HCT116 (cell line): ENCODE results near the gene KRT39. TPM values are rescaled to one million over a fixed set of nuclear protein-coding genes. Genes with fewer than 3 reads are reported as not detected.

ENCODE experiments used
- ATAC-seq: fragments of 200-7000 bp; cut with Tn5 transposase; 2 replicates; pipeline ENCODE4 v1.9.1; 2020; ENCODE audit warnings: mild to moderate bottlenecking, moderate library complexity
- BruUV-seq: library from RNA; stranded (reverse); fragments of 400-500 nt; replicated peaks from 2 replicates; lab custom pipeline; 2021; lab: Mats Ljungman, UMichigan
- CTCF ChIA-PET: fragments of 300-600 bp; sonication (Branson Sonifier 250); formaldehyde crosslinking; loops from one replicate; lab custom pipeline; 2021; ENCODE audit warnings: antibody characterized with exemption; lab: Charles Lee
- POLR2A ChIA-PET: fragments of 300-600, 350-600 bp; sonication (Branson Sonifier 250); formaldehyde crosslinking; loops from one replicate; lab custom pipeline; 2021; ENCODE audit warnings: antibody characterized with exemption; lab: Charles Lee
- RAD21 ChIA-PET, 2 experiments: fragments of 300-600 bp; sonication (Branson Sonifier 250); formaldehyde crosslinking; loops; one replicate each; lab custom pipeline; 2023; ENCODE audit warnings: low total read pairs in 2 of 2; ENCODE audit not compliant: uncharacterized antibody in 2 of 2, unreplicated experiment in 2 of 2, low non-redundant PET in 1 of 2; lab: Charles Lee
- DNase-seq: peaks from one replicate; pipeline ENCODE4 v3.0.0-alpha.2; 2010; ENCODE audit warnings: low read depth, low spot score
- H2AFZ ChIP-seq: fragments of 200-600 bp; shearing (Covaris generic), sonication (generic); 2 replicates; pipeline ENCODE4 v1.6.1; 2017; ENCODE audit warnings: low read depth, mixed run types, mixed read lengths, antibody characterized with exemption, low read length; ENCODE audit not compliant: poor library complexity, severe bottlenecking
- H3K27ac ChIP-seq: 2 replicates; pipeline ENCODE4 v1.5.1; 2012; ENCODE audit warnings: low read depth, low read length
- H3K27me3 ChIP-seq: fragments of 200-600 bp; sonication (generic); 2 replicates; pipeline ENCODE4 v1.6.1; 2016; ENCODE audit warnings: mixed run types, low read length, mixed read lengths; ENCODE audit not compliant: insufficient read depth
- H3K36me3 ChIP-seq, 2 experiments: fragments of 200-500 bp in 1 of 2; fragments of 200-600 bp in 1 of 2; sonication (Bioruptor generic) in 1 of 2; sonication (generic) in 1 of 2; 2 replicates each; pipeline versions ENCODE4 v1.5.1 to v1.6.1; 2014 to 2016; ENCODE audit warnings: low read length in 2 of 2, inconsistent platforms in 1 of 2, mixed read lengths in 1 of 2, mixed run types in 1 of 2; ENCODE audit not compliant: insufficient read depth in 2 of 2, control insufficient read depth in 1 of 2
- H3K4me1 ChIP-seq, 2 experiments: fragments of 200-600 bp in 1 of 2; sonication (generic) in 1 of 2; 2 replicates each; pipeline versions ENCODE4 v1.5.1 to v1.6.1; 2012 to 2017; ENCODE audit warnings: low read length in 2 of 2, inconsistent platforms in 1 of 2, mild to moderate bottlenecking in 1 of 2, mixed read lengths in 1 of 2, mixed run types in 1 of 2, moderate library complexity in 1 of 2; ENCODE audit not compliant: insufficient read depth in 2 of 2, control insufficient read depth in 1 of 2
- H3K4me2 ChIP-seq: fragments of 200-600 bp; sonication (generic); 2 replicates; pipeline ENCODE4 v1.6.1; 2017; ENCODE audit warnings: mixed run types, low read length, mixed read lengths
- H3K4me3 ChIP-seq, 2 experiments: fragments of 200-600 bp in 1 of 2; sonication (generic) in 1 of 2; replicated peaks in 1 of 2; 2 replicates each; pipeline ENCODE4 v1.5.1; 2011 to 2016; ENCODE audit warnings: low read length in 2 of 2, control low read depth in 1 of 2, low read depth in 1 of 2, mild to moderate bottlenecking in 1 of 2, mixed read lengths in 1 of 2, mixed run types in 1 of 2
- H3K79me2 ChIP-seq: fragments of 200-600 bp; sonication (generic); 2 replicates; pipeline ENCODE4 v1.6.1; 2017; ENCODE audit warnings: mild to moderate bottlenecking, mixed run types, low read length, moderate library complexity, mixed read lengths; ENCODE audit not compliant: insufficient read depth
- H3K9ac ChIP-seq: fragments of 200-600 bp; sonication (generic); 2 replicates; pipeline ENCODE4 v1.6.1; 2016; ENCODE audit warnings: low read length, mixed read lengths
- H3K9me2 ChIP-seq: fragments of 200-600 bp; sonication (generic), shearing (Covaris generic); 2 replicates; pipeline ENCODE4 v1.6.1; 2017; ENCODE audit warnings: mixed run types, mild to moderate bottlenecking, moderate library complexity; ENCODE audit not compliant: insufficient read depth
- H3K9me3 ChIP-seq, 2 experiments: fragments of 200-500 bp in 1 of 2; fragments of 200-600 bp in 1 of 2; sonication (Bioruptor generic) in 1 of 2; sonication (generic) in 1 of 2; 2 replicates each; pipeline ENCODE4 v1.6.1; 2014 to 2017; ENCODE audit warnings: low read length in 2 of 2, mixed read lengths in 2 of 2, inconsistent platforms in 1 of 2, low read depth in 1 of 2, mild to moderate bottlenecking in 1 of 2, mixed run types in 1 of 2, moderate library complexity in 1 of 2; ENCODE audit not compliant: control insufficient read depth in 1 of 2, insufficient read depth in 1 of 2
- H4K20me1 ChIP-seq: fragments of 200-600 bp; sonication (generic), shearing (Covaris generic); 2 replicates; pipeline ENCODE4 v1.6.1; 2017; ENCODE audit warnings: mixed run types, mild to moderate bottlenecking, moderate library complexity; ENCODE audit not compliant: insufficient read depth
- CEBPB ChIP-seq: IDR thresholded peaks from 2 replicates; pipeline ENCODE4 v1.6.1; 2012; ENCODE audit warnings: low read depth
- ELF1 ChIP-seq: IDR thresholded peaks from 2 replicates; pipeline ENCODE4 v1.6.1; 2012; ENCODE audit warnings: low read depth, borderline replicate concordance
- EZH2phosphoT487 ChIP-seq: fragments of 200-600 bp; IDR thresholded peaks from 2 replicates; pipeline ENCODE4 v1.6.1; 2018; ENCODE audit warnings: antibody characterized with exemption, borderline replicate concordance
- FOSL1 ChIP-seq: IDR thresholded peaks from 2 replicates; pipeline ENCODE4 v1.6.1; 2012; ENCODE audit warnings: low read depth
- JUND ChIP-seq: IDR thresholded peaks from 2 replicates; pipeline ENCODE4 v1.6.1; 2012
- POLR2A ChIP-seq: IDR thresholded peaks from 2 replicates; pipeline ENCODE4 v1.7.0; 2011; ENCODE audit warnings: borderline replicate concordance; ENCODE audit not compliant: insufficient read depth, insufficient read length; ENCODE audit errors: extremely low read depth
- RAD21 ChIP-seq: IDR thresholded peaks from 2 replicates; pipeline ENCODE4 v1.6.1; 2012; ENCODE audit warnings: low read depth, mild to moderate bottlenecking
- SIN3A ChIP-seq: IDR thresholded peaks from 2 replicates; pipeline ENCODE4 v1.6.1; 2012; ENCODE audit warnings: low read depth
- SP1 ChIP-seq: IDR thresholded peaks from 2 replicates; pipeline ENCODE4 v1.6.1; 2012; ENCODE audit warnings: low read depth
- SRF ChIP-seq: IDR thresholded peaks from 2 replicates; pipeline ENCODE4 v1.6.1; 2012; ENCODE audit warnings: low read depth
- TCF7L2 ChIP-seq: IDR thresholded peaks from 2 replicates; pipeline ENCODE4 v1.7.0; 2011; ENCODE audit warnings: borderline replicate concordance, inconsistent platforms; ENCODE audit not compliant: insufficient read depth, insufficient read length; ENCODE audit errors: extremely low read depth
- YY1 ChIP-seq: IDR thresholded peaks from 2 replicates; pipeline ENCODE4 v1.6.1; 2011; ENCODE audit warnings: low read length, low read depth, moderate library complexity, mild to moderate bottlenecking; ENCODE audit not compliant: insufficient replicate concordance; ENCODE audit errors: extremely low read depth
- ZFX ChIP-seq: fragments of 450-650 bp; IDR thresholded peaks from 2 replicates; pipeline ENCODE4 v1.6.1; 2017
- ZNF274 ChIP-seq: fragments of 200-500 bp; sonication (Bioruptor generic); IDR thresholded peaks from 2 replicates; pipeline ENCODE4 v1.6.1; 2014; ENCODE audit warnings: mild to moderate bottlenecking, low read depth, low read length, inconsistent platforms
- intact Hi-C: fragments of 100-400 bp; cut with micrococcal nuclease; formaldehyde crosslinking; loops from 2 replicates; pipeline ENCODE4 v1.10.0; 2022
- total RNA-seq: library from RNA; stranded (reverse); gene quantifications from one replicate; pipeline ENCODE4 v1.2.1, GENCODE V29; 2021; ENCODE audit not compliant: unreplicated experiment
- TF ChIP-seq, protein P1 (sequence below): IDR thresholded peaks from 2 replicates; pipeline ENCODE4 v1.6.1; 2012
- TF ChIP-seq, protein P2 (sequence below), 3 experiments: fragments of 200-600 bp in 1 of 3; sonication (generic) in 1 of 3; IDR thresholded peaks in 2 of 3; conservative IDR thresholded peaks in 1 of 3; 2 replicates each; pipeline ENCODE4 v1.5.1; 2012 to 2017; ENCODE audit warnings: low read depth in 2 of 3, low read length in 2 of 3, antibody characterized with exemption in 1 of 3, borderline replicate concordance in 1 of 3, control low read depth in 1 of 3, mild to moderate bottlenecking in 1 of 3, mixed read lengths in 1 of 3, mixed run types in 1 of 3, moderate library complexity in 1 of 3; ENCODE audit not compliant: insufficient read depth in 1 of 3
- TF ChIP-seq, protein P3 (sequence below): IDR thresholded peaks from 2 replicates; pipeline ENCODE4 v1.6.1; 2012
- TF ChIP-seq, protein P4 (sequence below): IDR thresholded peaks from 2 replicates; pipeline ENCODE4 v1.6.1; 2011; ENCODE audit warnings: mild to moderate bottlenecking, low read length, moderate library complexity; ENCODE audit not compliant: insufficient replicate concordance; ENCODE audit errors: extremely low read depth

The KRT39 gene
- total RNA-seq, 1 experiment from 2014 or later, result not detected

DNA sequence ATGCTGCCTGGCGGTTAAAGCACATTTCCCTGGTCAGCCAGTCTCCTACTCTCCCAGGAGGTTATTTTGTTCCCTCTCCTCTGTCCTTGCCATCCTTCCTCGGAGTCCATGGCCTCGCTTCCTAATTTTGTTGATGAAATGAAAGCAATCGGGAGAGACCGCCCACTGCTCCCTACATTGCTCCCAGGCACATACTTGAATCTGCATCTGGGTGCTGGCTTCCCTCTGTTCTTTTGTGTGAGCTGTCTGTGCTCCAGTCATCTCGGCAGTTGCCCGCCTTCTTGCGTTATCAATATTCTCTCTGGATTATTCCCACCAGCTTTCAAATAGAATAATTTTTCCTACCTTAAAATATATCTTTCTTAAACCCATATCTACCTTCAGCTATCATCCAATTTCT, 40.4 kb downstream of the KRT39 start:
- H3K27ac ChIP-seq, result no peak overlapping the region
- peaks cover 3 to 10% of the 10 kb centered on the region in 2 experiments; a peak in 2 of 4 replicates for H3K36me3 ChIP-seq
- intact Hi-C loops, result no loop called here
- peaks cover 17 to 24% of the 10 kb centered on the region in 2 experiments for H3K4me1 ChIP-seq
- H3K9me2 ChIP-seq, result no peaks in the 10 kb centered on the region
- DNase-seq, result no peak
- no peak for ATAC-seq
- no peak overlapping the region for H3K9ac ChIP-seq
- H4K20me1 ChIP-seq, result no peaks in the 10 kb centered on the region
- TF ChIP-seq ELF1, result no peak
- TF ChIP-seq, protein P1, sequence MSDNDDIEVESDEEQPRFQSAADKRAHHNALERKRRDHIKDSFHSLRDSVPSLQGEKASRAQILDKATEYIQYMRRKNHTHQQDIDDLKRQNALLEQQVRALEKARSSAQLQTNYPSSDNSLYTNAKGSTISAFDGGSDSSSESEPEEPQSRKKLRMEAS, result no peak
- no peak for TF ChIP-seq CEBPB
- no peak for TF ChIP-seq ZFX
- no peak for TF ChIP-seq SP1
- TF ChIP-seq, protein P2, sequence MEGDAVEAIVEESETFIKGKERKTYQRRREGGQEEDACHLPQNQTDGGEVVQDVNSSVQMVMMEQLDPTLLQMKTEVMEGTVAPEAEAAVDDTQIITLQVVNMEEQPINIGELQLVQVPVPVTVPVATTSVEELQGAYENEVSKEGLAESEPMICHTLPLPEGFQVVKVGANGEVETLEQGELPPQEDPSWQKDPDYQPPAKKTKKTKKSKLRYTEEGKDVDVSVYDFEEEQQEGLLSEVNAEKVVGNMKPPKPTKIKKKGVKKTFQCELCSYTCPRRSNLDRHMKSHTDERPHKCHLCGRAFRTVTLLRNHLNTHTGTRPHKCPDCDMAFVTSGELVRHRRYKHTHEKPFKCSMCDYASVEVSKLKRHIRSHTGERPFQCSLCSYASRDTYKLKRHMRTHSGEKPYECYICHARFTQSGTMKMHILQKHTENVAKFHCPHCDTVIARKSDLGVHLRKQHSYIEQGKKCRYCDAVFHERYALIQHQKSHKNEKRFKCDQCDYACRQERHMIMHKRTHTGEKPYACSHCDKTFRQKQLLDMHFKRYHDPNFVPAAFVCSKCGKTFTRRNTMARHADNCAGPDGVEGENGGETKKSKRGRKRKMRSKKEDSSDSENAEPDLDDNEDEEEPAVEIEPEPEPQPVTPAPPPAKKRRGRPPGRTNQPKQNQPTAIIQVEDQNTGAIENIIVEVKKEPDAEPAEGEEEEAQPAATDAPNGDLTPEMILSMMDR (IDR thresholded peaks at IDR 0.05 in 2 of 3, conservative IDR thresholded peaks at IDR 0.05 in 1 of 3; ENCODE audit: borderline replicate concordance in 1 of 3, insufficient read depth in 1 of 3, low read depth in 2 of 3, low read length in 2 of 3), result no peak
- TF ChIP-seq FOSL1, result no peak
- TF ChIP-seq YY1, result no peak
- no peak for TF ChIP-seq RAD21
- no peak for TF ChIP-seq JUND
- TF ChIP-seq, protein P3, sequence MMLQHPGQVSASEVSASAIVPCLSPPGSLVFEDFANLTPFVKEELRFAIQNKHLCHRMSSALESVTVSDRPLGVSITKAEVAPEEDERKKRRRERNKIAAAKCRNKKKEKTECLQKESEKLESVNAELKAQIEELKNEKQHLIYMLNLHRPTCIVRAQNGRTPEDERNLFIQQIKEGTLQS, result no peak
- TF ChIP-seq, protein P4, sequence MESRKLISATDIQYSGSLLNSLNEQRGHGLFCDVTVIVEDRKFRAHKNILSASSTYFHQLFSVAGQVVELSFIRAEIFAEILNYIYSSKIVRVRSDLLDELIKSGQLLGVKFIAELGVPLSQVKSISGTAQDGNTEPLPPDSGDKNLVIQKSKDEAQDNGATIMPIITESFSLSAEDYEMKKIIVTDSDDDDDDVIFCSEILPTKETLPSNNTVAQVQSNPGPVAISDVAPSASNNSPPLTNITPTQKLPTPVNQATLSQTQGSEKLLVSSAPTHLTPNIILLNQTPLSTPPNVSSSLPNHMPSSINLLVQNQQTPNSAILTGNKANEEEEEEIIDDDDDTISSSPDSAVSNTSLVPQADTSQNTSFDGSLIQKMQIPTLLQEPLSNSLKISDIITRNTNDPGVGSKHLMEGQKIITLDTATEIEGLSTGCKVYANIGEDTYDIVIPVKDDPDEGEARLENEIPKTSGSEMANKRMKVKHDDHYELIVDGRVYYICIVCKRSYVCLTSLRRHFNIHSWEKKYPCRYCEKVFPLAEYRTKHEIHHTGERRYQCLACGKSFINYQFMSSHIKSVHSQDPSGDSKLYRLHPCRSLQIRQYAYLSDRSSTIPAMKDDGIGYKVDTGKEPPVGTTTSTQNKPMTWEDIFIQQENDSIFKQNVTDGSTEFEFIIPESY, result no peak
- no peak for TF ChIP-seq SIN3A
- TF ChIP-seq POLR2A, result no peak
- no peak for TF ChIP-seq SRF
- no peak for TF ChIP-seq TCF7L2
- TF ChIP-seq ZNF274, result no peak
- no peak for TF ChIP-seq EZH2phosphoT487
- no peak overlapping the region for H3K4me3 ChIP-seq
- RAD21 ChIA-PET, result no interaction called here
- no TSS peak for BruUV-seq
- no peaks in the 10 kb centered on the region for H3K9me3 ChIP-seq
- H3K4me2 ChIP-seq, result no peak overlapping the region
- CTCF ChIA-PET, result no interaction called here
- no peaks in the 10 kb centered on the region for H3K79me2 ChIP-seq
- POLR2A ChIA-PET, result no interaction called here
- H2AFZ ChIP-seq, result no peak overlapping the region
- H3K27me3 ChIP-seq, result no peaks in the 10 kb centered on the region
